Measurements from ENCODE around the gene CERS6.

CERS6 gene

GRCh38 chr2:168713325-168713724 is 257.3 kb downstream of the CERS6 start:
- no peak for DNase-seq

DNA sequence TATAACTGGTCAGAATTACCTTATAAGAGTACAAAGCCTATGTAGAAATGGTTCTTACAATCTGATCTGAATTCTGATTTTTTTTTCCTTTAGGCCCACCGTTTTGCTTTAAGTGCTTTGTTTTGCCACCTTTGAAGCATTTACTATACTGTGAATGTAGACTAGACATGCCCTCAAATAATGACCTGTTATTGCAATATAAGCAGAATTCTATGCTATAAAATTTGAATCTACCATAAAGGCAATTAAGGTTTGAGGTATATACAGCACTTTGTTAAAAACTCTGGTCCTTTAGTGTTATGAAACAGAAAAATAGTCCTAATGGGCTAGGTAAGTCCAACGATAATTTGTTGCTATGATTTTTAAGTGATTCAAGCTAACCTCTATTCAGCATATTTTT is 259.8 kb downstream of the CERS6 start:
- no peak for DNase-seq

DNA sequence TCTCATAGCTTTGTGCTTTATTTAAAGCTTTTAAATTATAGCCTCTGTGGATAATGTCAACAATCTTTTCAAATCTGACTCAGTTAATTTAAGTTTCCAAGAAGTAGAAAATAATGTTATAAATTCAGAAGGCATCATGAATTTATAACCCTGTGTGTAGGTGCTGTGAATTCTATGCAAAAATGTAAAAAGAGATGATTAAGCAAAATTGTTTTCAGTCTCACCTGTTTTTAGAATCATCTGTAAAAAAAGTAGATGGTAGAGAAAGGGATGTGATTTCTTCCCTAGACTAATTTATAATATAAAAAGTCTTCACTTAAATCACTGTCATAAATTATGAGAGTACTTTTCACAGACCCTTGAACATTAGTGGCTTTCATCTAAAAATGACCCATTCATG is 260.8 kb downstream of the CERS6 start:
- DNase-seq: no peak

GRCh38 chr2:168717790-168718502 is 261.9 kb downstream of the CERS6 start:
- no peak for DNase-seq

- no peak for DNase-seq
Measured at GRCh38 chr2:168718622-168719021, 262.6 kb downstream of the CERS6 start.

GRCh38 chr2:168719446-168719845 is 263.4 kb downstream of the CERS6 start:
- no peak for DNase-seq

- DNase-seq: no peak
Measured at GRCh38 chr2:168722592-168722991, 266.5 kb downstream of the CERS6 start.

- DNase-seq: no peak
Measured at GRCh38 chr2:168723275-168723899, 267.3 kb downstream of the CERS6 start.

DNA sequence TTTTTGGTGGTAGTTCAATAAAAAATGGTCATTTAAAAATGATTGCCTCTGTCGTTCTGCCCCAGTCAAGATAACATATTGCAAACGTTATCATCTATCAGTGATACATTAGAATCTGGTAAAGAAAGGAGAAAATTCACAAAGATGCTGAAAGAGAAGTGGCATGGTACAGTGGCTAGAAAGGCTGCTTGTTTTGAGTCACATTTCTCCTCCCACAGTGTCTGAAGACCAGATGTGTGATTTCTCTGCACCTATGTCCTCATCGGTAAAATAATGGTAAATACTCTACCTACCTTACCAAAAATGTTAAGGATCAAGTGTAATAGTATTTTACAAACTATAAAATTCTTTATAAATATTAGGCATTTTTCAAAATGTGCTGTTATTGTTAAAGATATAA is 270.3 kb downstream of the CERS6 start:
- no peak for DNase-seq

- DNase-seq: no peak
Measured at GRCh38 chr2:168727904-168728470, 271.9 kb downstream of the CERS6 start.

GRCh38 chr2:168729455-168729854 is 273.4 kb downstream of the CERS6 start:
- no peak for DNase-seq

DNA sequence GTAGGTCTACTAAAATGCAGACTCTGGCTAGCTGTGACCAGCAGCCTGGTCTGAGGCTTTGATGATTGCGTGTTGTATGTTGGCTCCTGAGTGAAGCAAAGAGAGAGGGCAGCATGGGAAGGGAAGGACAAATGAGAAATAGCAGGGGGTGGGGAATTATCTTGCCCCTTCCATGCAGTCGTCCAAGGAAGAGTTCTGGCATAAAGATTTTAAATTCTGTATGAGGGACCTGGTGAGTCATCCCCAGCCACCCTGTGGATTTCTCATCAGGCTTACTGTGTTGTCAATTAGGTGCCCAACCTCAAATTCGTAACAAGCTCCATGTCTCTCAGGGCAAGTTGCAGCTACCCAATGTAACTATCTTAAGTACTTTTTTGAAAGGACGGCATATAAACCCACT is 274.3 kb downstream of the CERS6 start:
- no peak for DNase-seq

- DNase-seq: no peak
Measured at GRCh38 chr2:168731002-168731401, 274.9 kb downstream of the CERS6 start.

- no peak for DNase-seq
Measured at GRCh38 chr2:168731616-168732015, 275.5 kb downstream of the CERS6 start.

DNA sequence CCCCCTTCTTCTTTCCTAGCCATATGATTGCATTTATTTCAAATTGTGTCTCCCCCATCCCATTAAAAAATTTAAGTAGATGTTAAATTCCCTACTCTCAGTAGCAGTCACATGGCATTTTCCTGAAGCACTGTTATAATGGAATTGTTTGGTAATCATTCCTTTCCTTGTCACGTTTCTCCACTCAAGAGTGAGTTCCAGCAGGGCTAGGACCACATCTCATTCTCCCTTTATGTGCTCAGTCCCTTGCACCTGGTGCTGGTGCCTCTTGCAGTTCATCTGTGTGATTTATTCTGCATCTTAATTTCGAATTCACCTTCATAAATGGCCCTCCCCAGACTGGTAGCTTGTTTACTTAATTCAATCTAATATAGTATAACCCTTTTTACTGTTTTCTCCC is 276.0 kb downstream of the CERS6 start:
- no peak for DNase-seq

- no peak for DNase-seq
Measured at GRCh38 chr2:168732506-168732905, 276.4 kb downstream of the CERS6 start.

DNA sequence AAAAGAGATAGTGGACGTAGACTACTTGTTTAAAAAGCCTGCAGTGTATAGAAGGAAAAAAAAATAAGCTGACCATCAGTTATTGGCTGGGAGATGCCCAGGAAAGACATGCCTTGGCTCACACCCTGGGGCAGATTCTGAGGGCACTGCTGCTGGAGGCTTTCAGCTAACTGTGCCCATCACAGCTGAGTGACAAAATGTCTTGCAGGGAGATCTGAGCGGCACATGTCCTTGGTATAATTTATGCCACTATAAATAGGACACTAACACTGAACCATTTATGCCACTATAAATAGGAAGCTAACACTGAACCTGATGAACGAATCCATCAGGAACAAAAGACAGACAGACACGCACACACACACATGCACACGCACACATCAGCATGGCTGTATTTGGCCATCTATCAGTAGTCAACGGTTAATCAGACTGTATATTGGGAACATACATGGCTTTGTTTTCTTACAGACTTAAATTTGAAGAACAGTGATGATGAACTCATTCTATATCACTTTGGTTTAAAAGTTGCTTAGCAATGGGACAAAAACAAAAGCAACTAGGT is 278.2 kb downstream of the CERS6 start:
- no peak for DNase-seq

DNA sequence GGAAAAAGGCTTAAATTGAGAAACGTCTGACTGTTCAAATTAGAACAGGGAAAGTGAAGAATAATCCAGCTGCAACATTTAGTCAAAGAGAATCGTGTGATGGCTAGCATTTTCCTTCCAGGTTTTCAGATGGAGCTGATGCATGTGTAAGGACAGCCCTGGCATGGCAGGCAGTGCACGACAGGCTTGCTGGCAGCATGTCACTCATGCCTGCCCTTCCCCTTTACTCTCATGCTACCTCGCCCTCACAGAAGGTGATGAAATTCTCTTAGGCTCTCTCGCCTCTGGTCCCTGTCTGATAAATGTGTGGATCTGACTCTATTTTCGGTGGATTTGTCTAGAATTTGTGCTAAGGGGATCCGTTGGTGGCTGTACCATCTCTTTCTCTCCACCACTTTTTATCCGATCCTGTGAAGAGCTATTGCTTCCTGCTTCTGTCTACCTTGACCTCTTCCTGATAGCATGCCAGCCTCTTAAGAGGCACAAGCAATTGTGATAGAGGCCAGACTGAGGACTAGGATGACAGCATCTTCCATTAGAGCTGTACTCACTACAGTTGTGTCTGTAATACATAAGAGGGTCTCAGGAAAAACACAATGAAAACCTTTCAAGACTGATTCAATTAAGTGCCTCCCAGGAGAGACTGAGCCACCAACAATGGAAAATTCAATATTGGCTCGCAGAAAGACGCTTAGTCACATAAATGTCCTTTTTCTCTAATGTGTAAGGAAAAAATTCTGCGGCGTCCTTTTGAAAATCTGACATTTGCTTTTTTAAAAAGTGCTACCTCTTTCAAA is 280.8 kb downstream of the CERS6 start:
- no peak for DNase-seq

- no peak for DNase-seq
Measured at GRCh38 chr2:168738062-168738461, 282.0 kb downstream of the CERS6 start.

- no peak for DNase-seq
Measured at GRCh38 chr2:168740360-168740759, 284.3 kb downstream of the CERS6 start.

DNA sequence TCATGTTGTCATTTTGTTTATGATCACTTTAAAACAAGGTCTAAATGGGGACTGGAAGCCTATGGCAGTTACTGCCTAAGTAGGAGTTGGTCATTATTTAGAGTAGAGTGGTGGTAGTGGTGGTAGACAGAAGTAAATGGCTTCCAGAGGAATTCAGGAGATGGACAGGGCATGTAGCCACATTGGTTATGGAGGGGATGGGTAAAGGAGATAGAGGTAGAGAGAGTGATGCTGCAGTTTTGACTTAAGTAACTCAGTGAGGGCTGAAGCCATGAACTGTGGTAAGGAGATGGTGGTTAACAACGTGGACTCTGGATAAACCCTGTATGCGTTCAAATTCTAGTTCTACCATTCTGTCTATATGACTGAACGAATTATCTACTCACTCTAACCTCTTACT is 284.7 kb downstream of the CERS6 start:
- DNase-seq: no peak

GRCh38 chr2:168742258-168742932 is 286.3 kb downstream of the CERS6 start:
- DNase-seq: no peak

- DNase-seq: no peak
Measured at GRCh38 chr2:168744844-168745243, 288.8 kb downstream of the CERS6 start.

Data from CD4-positive, alpha-beta T cell treated with Interferon gamma for 1 hour (primary cell).